Mesodermal cell (in vitro differentiated cells): ENCODE data around the gene NEK5.
"Not testable (repeated sequence)": the region's sequence is repeated elsewhere in the genome, so short reads cannot be mapped to it uniquely, and the experiment has no call there.

ENCODE experiments used
- H3K27ac ChIP-seq: 2 replicates; pipeline ENCODE4 v1.7.0; 2013; ENCODE audit warnings: mild to moderate bottlenecking, low read depth, low read length, moderate library complexity; ENCODE audit not compliant: severe bottlenecking
- H3K36me3 ChIP-seq: 2 replicates; pipeline ENCODE4 v1.7.1; 2013; ENCODE audit warnings: mild to moderate bottlenecking, low read length, moderate library complexity; ENCODE audit not compliant: control insufficient read depth, insufficient read depth
- H3K4me1 ChIP-seq: one replicate; pipeline ENCODE4 v1.7.1; 2013; ENCODE audit warnings: mild to moderate bottlenecking, low read length; ENCODE audit not compliant: insufficient read depth, control insufficient read depth, poor library complexity, severe bottlenecking
- H3K4me3 ChIP-seq: 2 replicates; pipeline ENCODE4 v1.7.0; 2013; ENCODE audit warnings: low read length, control low read depth, mild to moderate bottlenecking; ENCODE audit not compliant: insufficient read depth, poor library complexity, severe bottlenecking; ENCODE audit errors: extremely low read depth
- H3K9me3 ChIP-seq: 2 replicates; pipeline ENCODE4 v1.7.1; 2013; ENCODE audit warnings: mild to moderate bottlenecking, low read length, moderate library complexity; ENCODE audit not compliant: control insufficient read depth
- WGBS, 2 experiments: methylation state at CpG; one replicate each; pipeline ENCODE4 v1.1.5; 2013; ENCODE audit warnings: missing lambda C conversion rate in 2 of 2; ENCODE audit not compliant: insufficient coverage in 2 of 2; 5-methylcytosine and 5-hydroxymethylcytosine counted together

The NEK5 gene

GRCh38 chr13:52104624-52105023 lies 24.2 kb downstream of the NEK5 start:
- no CpG with 5 or more reads among the region's 1 CpG for WGBS, 2 experiments
- Histone ChIP-seq H3K36me3 (no peaks in the 10 kb centered on the region), H3K4me1 (no peaks in the 10 kb centered on the region), H3K4me3 (no peak overlapping the region), H3K27ac (no peak overlapping the region), H3K9me3 (no peaks in the 10 kb centered on the region)

- no peaks in the 10 kb centered on the region for H3K36me3 ChIP-seq
- H3K4me3 ChIP-seq, result no peak overlapping the region
- WGBS, 2 experiments, result 88 to 91% methylated on average over 3 to 4 of the region's 5 CpGs
- no peak overlapping the region for H3K27ac ChIP-seq
- H3K9me3 ChIP-seq, result no peaks in the 10 kb centered on the region
- no peaks in the 10 kb centered on the region for H3K4me1 ChIP-seq
These were observed 25.5 kb downstream of the NEK5 start for GRCh38 chr13:52103386-52103785.

- H3K9me3 ChIP-seq, H3K4me3 ChIP-seq, H3K27ac ChIP-seq, H3K36me3 ChIP-seq, H3K4me1 ChIP-seq: not testable (repeated sequence)
- WGBS, 2 experiments, result 83 to 100% methylated on average over 3 of the region's 3 CpGs
These were observed 26.4 kb downstream of the NEK5 start for GRCh38 chr13:52102423-52102822.

GRCh38 chr13:52097197-52097596 lies 31.7 kb downstream of the NEK5 start:
- no peaks in the 10 kb centered on the region for H3K9me3 ChIP-seq
- WGBS, 2 experiments, result 80 to 94% methylated on average over 2 to 5 of the region's 5 CpGs
- H3K4me1 ChIP-seq, result no peaks in the 10 kb centered on the region
- H3K4me3 ChIP-seq, result no peak overlapping the region
- no peaks in the 10 kb centered on the region for H3K36me3 ChIP-seq
- H3K27ac ChIP-seq, result no peak overlapping the region

GRCh38 chr13:52096748-52097147 lies 32.1 kb downstream of the NEK5 start:
- 87% methylated on average over 3 of the region's 3 CpGs for WGBS, 2 experiments

GRCh38 chr13:52096062-52096461 lies 32.8 kb downstream of the NEK5 start:
- no peaks in the 10 kb centered on the region for H3K4me1 ChIP-seq
- no peaks in the 10 kb centered on the region for H3K9me3 ChIP-seq
- 90 to 96% methylated on average over 2 of the region's 2 CpGs for WGBS, 2 experiments
- H3K36me3 ChIP-seq, result no peaks in the 10 kb centered on the region
- H3K27ac ChIP-seq, result no peak overlapping the region
- no peak overlapping the region for H3K4me3 ChIP-seq

More at GRCh38 chr13:52096748-52097147, 32.1 kb downstream of the NEK5 start:
- Histone ChIP-seq H3K36me3 (no peaks in the 10 kb centered on the region), H3K9me3 (no peaks in the 10 kb centered on the region), H3K4me3 (no peak overlapping the region), H3K27ac (no peak overlapping the region), H3K4me1 (no peaks in the 10 kb centered on the region)

GRCh38 chr13:52092087-52092486 lies 36.8 kb downstream of the NEK5 start:
- WGBS, 2 experiments, result no CpG with 5 or more reads among the region's 2 CpGs
- Histone ChIP-seq H3K4me1 (no peaks in the 10 kb centered on the region), H3K36me3 (no peaks in the 10 kb centered on the region), H3K27ac (no peak overlapping the region), H3K4me3 (no peak overlapping the region), H3K9me3 (no peaks in the 10 kb centered on the region)

GRCh38 chr13:52091473-52091872 lies 37.4 kb downstream of the NEK5 start:
- H3K9me3 ChIP-seq, result no peaks in the 10 kb centered on the region
- no peak overlapping the region for H3K27ac ChIP-seq
- WGBS, 2 experiments, result 60 to 86% methylated on average over 1 of the region's 2 CpGs
- H3K36me3 ChIP-seq, result no peaks in the 10 kb centered on the region
- H3K4me3 ChIP-seq, result no peak overlapping the region
- no peaks in the 10 kb centered on the region for H3K4me1 ChIP-seq

- Histone ChIP-seq H3K4me3 (no peak overlapping the region), H3K9me3 (no peaks in the 10 kb centered on the region), H3K4me1 (no peaks in the 10 kb centered on the region), H3K27ac (no peak overlapping the region), H3K36me3 (no peaks in the 10 kb centered on the region)
- WGBS, 2 experiments, result 83 to 100% methylated on average over 1 of the region's 2 CpGs
These were observed 43.5 kb downstream of the NEK5 start for GRCh38 chr13:52085421-52085820.

GRCh38 chr13:52084981-52085380 lies 43.9 kb downstream of the NEK5 start:
- not testable (repeated sequence) for H3K9me3 ChIP-seq, H3K4me1 ChIP-seq, H3K36me3 ChIP-seq, H3K27ac ChIP-seq, H3K4me3 ChIP-seq
- WGBS, 2 experiments, result no CpG with 5 or more reads among the region's 3 CpGs

- H3K27ac ChIP-seq, result no peak overlapping the region
- H3K4me3 ChIP-seq, result no peak overlapping the region
- 85 to 92% methylated on average over 3 to 4 of the region's 4 CpGs for WGBS, 2 experiments
- H3K4me1 ChIP-seq, result no peaks in the 10 kb centered on the region
- H3K9me3 ChIP-seq, result no peaks in the 10 kb centered on the region
- no peaks in the 10 kb centered on the region for H3K36me3 ChIP-seq
These were observed 46.3 kb downstream of the NEK5 start for GRCh38 chr13:52082601-52083000.

- not testable (repeated sequence) for H3K4me1 ChIP-seq
These were observed 49.0 kb downstream of the NEK5 start for GRCh38 chr13:52079891-52080290.

More at GRCh38 chr13:52079891-52080290, 49.0 kb downstream of the NEK5 start:
- H3K36me3 ChIP-seq, H3K27ac ChIP-seq, H3K9me3 ChIP-seq, H3K4me3 ChIP-seq: not testable (repeated sequence)
- WGBS, 2 experiments, result 94 to 97% methylated on average over 5 to 15 of the region's 36 CpGs
